Fibroblast of the aortic adventitia (primary cell): ENCODE results near the gene CPVL. TPM values are rescaled to one million over a fixed set of nuclear protein-coding genes. Genes with fewer than 3 reads are reported as not detected.

Experiments used
- DNase-seq: peaks from one replicate; pipeline ENCODE4 v3.0.0-alpha.2; 2010; ENCODE audit warnings: low read depth
- H3K4me3 ChIP-seq: 2 replicates; pipeline ENCODE4 v1.5.1; 2011; ENCODE audit warnings: low read depth, mild to moderate bottlenecking, control low read depth, low read length, moderate library complexity
- CTCF ChIP-seq: IDR thresholded peaks from 2 replicates; pipeline ENCODE4 v1.5.1; 2011; ENCODE audit warnings: mild to moderate bottlenecking, low read length, control low read depth, inconsistent platforms; ENCODE audit not compliant: insufficient read depth
- total RNA-seq: library from RNA; depleted of rRNA; stranded (reverse); fragments of >200 nt; gene quantifications from 2 replicates; pipeline ENCODE4 v1.2.3, GENCODE V29; 2012; ENCODE audit warnings: low replicate concordance

Gene CPVL
- total RNA-seq, 1 donor, result 0.54 TPM

GRCh38 chr7:29146888-29147609 is 712 bp upstream of the CPVL start:
- peak; percentile 10 for DNase-seq
- H3K4me3 ChIP-seq, result no peak overlapping the region
- no peak for TF ChIP-seq CTCF

GRCh38 chr7:29145553-29146056 is 732 bp downstream of the CPVL start:
- DNase-seq, result no peak
- TF ChIP-seq CTCF, result no peak
- no peak overlapping the region for H3K4me3 ChIP-seq

GRCh38 chr7:29143751-29144150 is 2.6 kb downstream of the CPVL start:
- DNase-seq, result no peak
- H3K4me3 ChIP-seq, result no peak overlapping the region
- TF ChIP-seq CTCF, result no peak

- H3K4me3 ChIP-seq, result no peak overlapping the region
- no peak for DNase-seq
- TF ChIP-seq CTCF, result no peak
These were observed 4.2 kb downstream of the CPVL start for GRCh38 chr7:29142021-29142727.

GRCh38 chr7:29140873-29141468 is 5.4 kb downstream of the CPVL start:
- H3K4me3 ChIP-seq, result no peak overlapping the region
- TF ChIP-seq CTCF, result no peak
- DNase-seq, result no peak

- TF ChIP-seq CTCF, result no peak
- no peak overlapping the region for H3K4me3 ChIP-seq
- DNase-seq, result no peak
These were observed 6.5 kb downstream of the CPVL start for GRCh38 chr7:29139796-29140195.
